Measurements from ENCODE around the gene SH3PXD2A. TPM values are rescaled to one million over a fixed set of nuclear protein-coding genes. Genes with fewer than 3 reads are reported as not detected.
"Not testable (repeated sequence)": the region's sequence is repeated elsewhere in the genome, so short reads cannot be mapped to it uniquely, and the experiment has no call there.

Gene SH3PXD2A
- total and polyA plus RNA-seq, 12 donors = 5.7 to 34.5 (median 19.2) TPM

DNA sequence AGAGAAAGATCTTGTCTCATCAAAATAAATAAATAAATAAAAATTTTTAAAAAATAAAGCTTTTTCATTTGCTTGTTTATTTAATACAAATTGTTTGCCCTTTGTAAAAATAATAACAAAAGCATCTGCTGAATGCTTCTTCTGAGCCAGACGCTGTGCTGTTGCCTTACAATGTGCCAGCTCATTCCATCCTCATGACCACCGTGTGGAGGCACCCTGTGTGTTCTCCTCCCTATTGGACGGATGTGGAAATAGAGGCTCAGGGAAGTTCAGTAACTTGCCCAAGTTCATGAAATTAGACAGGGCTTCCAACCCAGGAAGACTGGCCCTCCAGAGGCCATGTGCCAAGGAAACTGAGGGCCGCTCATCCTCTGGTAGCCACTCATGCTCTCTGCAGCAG lies 120.6 kb downstream of the SH3PXD2A start:
- peaks cover 0 to 5% of the 10 kb centered on the region in 2 donors for H3K4me1 ChIP-seq (replicated peaks in 1 of 2)
- TF ChIP-seq POLR2A (IDR thresholded peaks at IDR 0.05) = no peak
- TF ChIP-seq, protein P1, sequence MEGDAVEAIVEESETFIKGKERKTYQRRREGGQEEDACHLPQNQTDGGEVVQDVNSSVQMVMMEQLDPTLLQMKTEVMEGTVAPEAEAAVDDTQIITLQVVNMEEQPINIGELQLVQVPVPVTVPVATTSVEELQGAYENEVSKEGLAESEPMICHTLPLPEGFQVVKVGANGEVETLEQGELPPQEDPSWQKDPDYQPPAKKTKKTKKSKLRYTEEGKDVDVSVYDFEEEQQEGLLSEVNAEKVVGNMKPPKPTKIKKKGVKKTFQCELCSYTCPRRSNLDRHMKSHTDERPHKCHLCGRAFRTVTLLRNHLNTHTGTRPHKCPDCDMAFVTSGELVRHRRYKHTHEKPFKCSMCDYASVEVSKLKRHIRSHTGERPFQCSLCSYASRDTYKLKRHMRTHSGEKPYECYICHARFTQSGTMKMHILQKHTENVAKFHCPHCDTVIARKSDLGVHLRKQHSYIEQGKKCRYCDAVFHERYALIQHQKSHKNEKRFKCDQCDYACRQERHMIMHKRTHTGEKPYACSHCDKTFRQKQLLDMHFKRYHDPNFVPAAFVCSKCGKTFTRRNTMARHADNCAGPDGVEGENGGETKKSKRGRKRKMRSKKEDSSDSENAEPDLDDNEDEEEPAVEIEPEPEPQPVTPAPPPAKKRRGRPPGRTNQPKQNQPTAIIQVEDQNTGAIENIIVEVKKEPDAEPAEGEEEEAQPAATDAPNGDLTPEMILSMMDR (IDR thresholded peaks at IDR 0.05) = no peak
- no peaks in the 10 kb centered on the region for H3K36me3 ChIP-seq (replicated peaks in 1 of 2)
- intact Hi-C loops (cut with DNase I) = no loop called here
- H3K9me3 ChIP-seq (replicated peaks in 1 of 3) = no peaks in the 10 kb centered on the region
- H3K4me3 ChIP-seq = no peak overlapping the region
- no peak overlapping the region for H3K27ac ChIP-seq
- no peak for DNase-seq
- 87 to 93% (median 89%) methylated on average over 4 of the region's 4 CpGs for WGBS, 4 donors
- no peaks in the 10 kb centered on the region for H3K27me3 ChIP-seq

DNA sequence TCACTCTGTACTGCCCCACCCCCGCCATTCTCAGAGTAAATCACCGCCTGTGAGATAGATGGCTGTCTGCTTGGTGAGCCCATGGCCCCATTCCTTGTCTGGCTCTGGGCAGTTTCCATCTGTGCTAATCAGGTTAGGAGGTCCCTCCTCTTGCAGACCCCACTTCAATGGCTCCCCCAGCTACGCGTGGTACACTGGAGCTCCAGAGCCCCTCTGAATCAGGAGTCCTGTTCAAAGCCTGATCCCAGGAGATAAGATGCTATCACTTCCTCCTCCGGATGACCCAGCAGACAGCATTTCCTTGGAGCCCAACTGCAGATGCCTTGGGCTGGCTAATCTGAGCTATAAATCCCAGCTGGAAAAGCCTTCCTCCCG lies 122.3 kb downstream of the SH3PXD2A start:
- no peak for DNase-seq
- Histone ChIP-seq H3K4me3 (no peak overlapping the region), H3K4me1 (replicated peaks in 1 of 2) (no peaks in the 10 kb centered on the region), H3K36me3 (replicated peaks in 1 of 2) (no peaks in the 10 kb centered on the region), H3K27ac (no peak overlapping the region), H3K27me3 (no peaks in the 10 kb centered on the region), H3K9me3 (replicated peaks in 1 of 3) (no peaks in the 10 kb centered on the region)
- intact Hi-C loops (cut with DNase I) = no loop called here
- TF ChIP-seq, protein P1 (IDR thresholded peaks at IDR 0.05) = no peak
- TF ChIP-seq POLR2A (IDR thresholded peaks at IDR 0.05) = no peak
- 56 to 73% (median 70%) methylated on average over 4 to 6 of the region's 6 CpGs for WGBS, 4 donors

DNA sequence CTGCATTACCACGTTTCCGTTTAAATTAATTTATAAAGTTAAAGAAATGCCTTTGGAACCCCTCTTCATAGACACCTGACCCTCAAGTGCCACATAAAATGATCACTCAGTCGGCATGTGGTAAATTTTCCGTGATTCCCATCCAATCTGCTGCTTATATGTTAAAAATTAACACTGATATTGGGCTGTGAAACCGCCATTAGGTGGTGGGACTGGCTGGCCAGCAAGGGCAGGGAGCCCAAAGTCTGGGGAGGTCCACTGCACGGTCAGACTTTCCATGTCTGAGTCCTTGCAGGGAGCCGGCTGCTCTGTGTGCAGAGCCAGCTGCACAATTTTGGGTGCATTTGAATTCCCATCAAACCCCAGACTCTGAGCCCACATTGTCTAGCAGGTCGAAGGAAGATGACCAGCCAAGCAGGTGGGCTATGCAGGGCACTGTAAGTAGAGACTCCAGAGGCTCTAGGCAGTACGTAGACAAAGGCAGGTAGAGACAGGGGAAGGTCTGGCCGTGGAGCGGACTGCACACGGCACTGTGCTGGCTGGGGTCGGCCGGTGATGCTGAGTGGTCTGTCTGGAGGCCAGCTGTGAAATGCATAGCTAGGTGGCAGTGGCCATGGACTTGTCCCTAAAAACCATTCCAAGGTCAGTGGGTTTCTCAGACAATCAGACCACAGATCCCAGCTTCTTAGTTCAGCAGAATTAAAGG lies 122.9 kb downstream of the SH3PXD2A start:
- no peak overlapping the region for H3K27ac ChIP-seq
- H3K27me3 ChIP-seq = no peaks in the 10 kb centered on the region
- no peaks in the 10 kb centered on the region for H3K9me3 ChIP-seq (replicated peaks in 1 of 3)
- WGBS, 4 donors = 84 to 90% (median 88%) methylated on average over 13 to 14 of the region's 14 CpGs
- H3K4me1 ChIP-seq (replicated peaks in 1 of 2) = no peaks in the 10 kb centered on the region
- no peaks in the 10 kb centered on the region for H3K36me3 ChIP-seq (replicated peaks in 1 of 2)
- intact Hi-C loops (cut with DNase I) = no loop called here
- H3K4me3 ChIP-seq = no peak overlapping the region
- no peak for DNase-seq
- no peak for TF ChIP-seq POLR2A (IDR thresholded peaks at IDR 0.05)
- TF ChIP-seq, protein P1 (IDR thresholded peaks at IDR 0.05) = no peak

DNA sequence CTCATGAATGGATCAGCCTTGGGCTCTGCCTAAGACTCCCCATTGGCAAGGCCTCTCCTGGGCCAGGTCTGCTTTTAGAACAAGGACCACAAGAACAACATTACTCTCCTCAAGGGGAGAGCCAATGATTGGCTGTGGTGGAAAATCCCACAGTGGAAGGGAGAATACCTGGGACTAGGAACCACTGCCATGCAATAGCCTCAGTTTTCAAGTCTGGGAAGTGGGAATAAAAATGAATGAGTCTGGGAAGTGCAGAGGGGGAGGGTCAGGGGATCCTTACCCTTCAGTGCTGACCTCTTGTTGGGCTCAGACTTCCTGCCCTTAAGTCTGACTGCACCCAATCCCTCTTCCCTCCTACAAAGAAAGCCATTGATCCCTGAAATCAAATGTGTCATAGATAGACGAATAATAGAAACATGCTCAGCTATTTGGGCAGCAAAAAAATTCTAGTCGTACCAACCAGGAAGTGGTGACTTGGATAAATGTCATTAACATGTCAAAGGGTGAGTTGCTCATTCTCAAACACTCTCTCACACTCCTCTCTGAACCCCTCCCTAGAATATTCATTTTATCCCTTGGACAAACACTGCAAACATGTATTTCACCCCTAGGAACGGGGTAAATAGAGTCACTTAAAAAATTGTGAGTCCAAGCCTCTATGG lies 123.6 kb downstream of the SH3PXD2A start:
- Histone ChIP-seq H3K27ac (no peak overlapping the region), H3K36me3 (replicated peaks in 1 of 2) (no peaks in the 10 kb centered on the region), H3K4me3 (no peak overlapping the region), H3K27me3 (no peaks in the 10 kb centered on the region), H3K9me3 (replicated peaks in 1 of 3) (no peaks in the 10 kb centered on the region), H3K4me1 (replicated peaks in 1 of 2) (no peaks in the 10 kb centered on the region)
- TF ChIP-seq, protein P1 (IDR thresholded peaks at IDR 0.05) = no peak
- no peak for TF ChIP-seq POLR2A (IDR thresholded peaks at IDR 0.05)
- no peak for DNase-seq
- WGBS, 4 donors = 56 to 66% (median 62%) methylated on average over 3 of the region's 3 CpGs
- intact Hi-C loops (cut with DNase I) = no loop called here

DNA sequence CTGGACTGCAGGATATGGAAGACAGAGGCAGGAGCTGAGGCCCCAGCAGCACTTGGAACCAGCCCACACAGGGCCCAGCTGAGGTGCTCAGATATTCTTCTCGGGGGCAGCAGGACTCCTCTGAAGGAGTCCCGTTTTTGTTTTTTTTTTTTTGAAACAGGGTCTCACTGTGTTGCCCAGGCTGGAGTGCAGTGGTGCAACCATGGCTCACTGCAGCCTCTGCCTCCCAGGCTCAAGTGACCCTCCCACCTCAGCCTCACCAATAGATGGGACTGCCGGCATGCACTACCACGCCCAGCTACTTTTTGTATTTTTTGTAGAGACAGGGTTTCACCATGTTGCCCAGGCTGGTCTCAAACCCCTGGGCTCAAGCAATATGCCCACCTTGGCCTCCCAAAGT lies 124.3 kb downstream of the SH3PXD2A start:
- H3K9me3 ChIP-seq (replicated peaks in 1 of 3); DNase-seq; H3K36me3 ChIP-seq (replicated peaks in 1 of 2); H3K4me3 ChIP-seq; intact Hi-C loops (cut with DNase I); H3K4me1 ChIP-seq (replicated peaks in 1 of 2); H3K27me3 ChIP-seq; H3K27ac ChIP-seq: not testable (repeated sequence)
- WGBS, 4 donors = 80 to 100% (median 92%) methylated on average over 4 of the region's 4 CpGs

All from adrenal gland (tissue), 12 donors.